DOHH2 (cell line): ENCODE results near the gene LMO2.

Experiments
- H3F3A ChIP-seq: fragments of 200-600 bp; sonication (generic), shearing (Covaris generic); 2 replicates; pipeline ENCODE4 v1.6.0; 2016; ENCODE audit warnings: antibody characterized with exemption, mild to moderate bottlenecking; ENCODE audit not compliant: control insufficient read depth, insufficient read depth
- H3K27ac ChIP-seq: fragments of 200-600 bp; sonication (generic); 2 replicates; pipeline ENCODE4 v1.5.1; 2014; ENCODE audit warnings: low read depth, mild to moderate bottlenecking, low read length, moderate library complexity
- H3K27me3 ChIP-seq: fragments of 200-600 bp; sonication (generic); 2 replicates; pipeline ENCODE4 v1.6.1; 2014; ENCODE audit warnings: mild to moderate bottlenecking, low read length, mixed read lengths; ENCODE audit not compliant: control insufficient read depth
- H3K36me3 ChIP-seq: fragments of 200-600 bp; sonication (generic); 2 replicates; pipeline ENCODE4 v1.6.1; 2014; ENCODE audit warnings: mild to moderate bottlenecking, low read length, moderate library complexity, mixed read lengths; ENCODE audit not compliant: control insufficient read depth
- H3K4me1 ChIP-seq: fragments of 200-600 bp; sonication (generic); 2 replicates; pipeline ENCODE4 v1.6.1; 2014; ENCODE audit warnings: mild to moderate bottlenecking, low read length, mixed read lengths; ENCODE audit not compliant: control insufficient read depth
- H3K4me2 ChIP-seq: fragments of 200-600 bp; sonication (generic); 2 replicates; pipeline ENCODE4 v1.6.0; 2014; ENCODE audit warnings: mild to moderate bottlenecking, low read length, moderate library complexity
- H3K4me3 ChIP-seq: fragments of 200-600 bp; sonication (generic); 2 replicates; pipeline ENCODE4 v1.5.1; 2014; ENCODE audit warnings: mild to moderate bottlenecking, low read length, mixed read lengths
- H3K79me2 ChIP-seq: fragments of 200-600 bp; sonication (generic); 2 replicates; pipeline ENCODE4 v1.6.1; 2014; ENCODE audit warnings: mild to moderate bottlenecking, low read length, mixed read lengths; ENCODE audit not compliant: control insufficient read depth
- H3K9me2 ChIP-seq: fragments of 200-600 bp; sonication (generic); replicated peaks from 2 replicates; pipeline ENCODE4 v1.6.1; 2014; ENCODE audit warnings: mild to moderate bottlenecking, low read length, mixed read lengths; ENCODE audit not compliant: control insufficient read depth
- H3K9me3 ChIP-seq: fragments of 200-600 bp; sonication (generic); 2 replicates; pipeline ENCODE4 v1.6.1; 2014; ENCODE audit warnings: antibody characterized with exemption, low read length, mixed read lengths; ENCODE audit not compliant: control insufficient read depth, insufficient read depth
- H4K20me1 ChIP-seq: fragments of 200-600 bp; sonication (generic); 2 replicates; pipeline ENCODE4 v1.6.0; 2014; ENCODE audit warnings: low read depth, mild to moderate bottlenecking, antibody characterized with exemption, low read length, moderate library complexity; ENCODE audit not compliant: control insufficient read depth, insufficient read depth
- EZH2phosphoT487 ChIP-seq: fragments of 200-600 bp; sonication (generic); IDR thresholded peaks from 2 replicates; pipeline ENCODE4 v1.6.1; 2017; ENCODE audit warnings: borderline replicate concordance, mild to moderate bottlenecking, antibody characterized with exemption, low read length, moderate library complexity, mixed read lengths
- TF ChIP-seq, protein P1 (sequence below): fragments of 200-600 bp; sonication (generic); IDR thresholded peaks from one replicate; pipeline ENCODE4 v1.5.1; 2014; ENCODE audit warnings: antibody characterized with exemption, mild to moderate bottlenecking, low read depth, low read length; ENCODE audit not compliant: poor library complexity, severe bottlenecking

LMO2 gene

DNA sequence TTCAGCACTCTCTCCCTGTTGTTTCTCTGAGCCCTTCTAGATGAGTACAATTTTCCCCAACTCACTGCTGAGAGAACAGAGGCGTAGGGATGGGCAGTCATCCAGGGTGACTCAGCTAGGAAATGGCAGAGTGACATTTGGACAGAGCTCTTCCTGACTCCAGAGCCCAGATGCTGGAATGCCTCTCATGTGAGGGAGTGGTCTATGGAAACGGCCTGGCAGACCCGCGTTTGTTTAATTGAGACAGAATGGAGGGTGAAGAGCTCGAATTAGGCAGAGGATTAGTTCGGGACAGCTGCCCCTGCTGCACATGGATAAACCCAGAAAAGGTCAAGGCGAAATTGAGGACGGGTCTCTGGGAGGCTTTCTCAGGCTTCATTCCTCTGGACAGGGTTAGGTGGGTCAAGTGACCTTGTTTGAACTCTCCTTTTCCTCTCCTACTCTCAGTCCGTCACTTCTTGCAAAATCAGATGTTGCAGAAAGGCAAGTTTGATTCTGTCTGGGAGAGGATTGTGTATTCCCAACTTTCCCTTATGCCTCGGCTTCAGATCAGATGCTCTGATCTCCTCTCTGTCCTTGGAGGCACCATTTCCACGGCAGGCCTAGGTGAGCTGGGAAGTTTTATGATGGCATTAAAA, 7.6 kb upstream of the LMO2 start:
- no peaks in the 10 kb centered on the region for H3K9me3 ChIP-seq
- no peaks in the 10 kb centered on the region for H3K9me2 ChIP-seq
- H3K4me2 ChIP-seq, result peak overlapping the region; percentile 42
- no peak overlapping the region for H3K4me3 ChIP-seq
- no peaks in the 10 kb centered on the region for H4K20me1 ChIP-seq
- H3K36me3 ChIP-seq, result no peaks in the 10 kb centered on the region
- no peaks in the 10 kb centered on the region for H3K79me2 ChIP-seq
- TF ChIP-seq, protein P1, sequence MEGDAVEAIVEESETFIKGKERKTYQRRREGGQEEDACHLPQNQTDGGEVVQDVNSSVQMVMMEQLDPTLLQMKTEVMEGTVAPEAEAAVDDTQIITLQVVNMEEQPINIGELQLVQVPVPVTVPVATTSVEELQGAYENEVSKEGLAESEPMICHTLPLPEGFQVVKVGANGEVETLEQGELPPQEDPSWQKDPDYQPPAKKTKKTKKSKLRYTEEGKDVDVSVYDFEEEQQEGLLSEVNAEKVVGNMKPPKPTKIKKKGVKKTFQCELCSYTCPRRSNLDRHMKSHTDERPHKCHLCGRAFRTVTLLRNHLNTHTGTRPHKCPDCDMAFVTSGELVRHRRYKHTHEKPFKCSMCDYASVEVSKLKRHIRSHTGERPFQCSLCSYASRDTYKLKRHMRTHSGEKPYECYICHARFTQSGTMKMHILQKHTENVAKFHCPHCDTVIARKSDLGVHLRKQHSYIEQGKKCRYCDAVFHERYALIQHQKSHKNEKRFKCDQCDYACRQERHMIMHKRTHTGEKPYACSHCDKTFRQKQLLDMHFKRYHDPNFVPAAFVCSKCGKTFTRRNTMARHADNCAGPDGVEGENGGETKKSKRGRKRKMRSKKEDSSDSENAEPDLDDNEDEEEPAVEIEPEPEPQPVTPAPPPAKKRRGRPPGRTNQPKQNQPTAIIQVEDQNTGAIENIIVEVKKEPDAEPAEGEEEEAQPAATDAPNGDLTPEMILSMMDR, result no peak
- no peaks in the 10 kb centered on the region for H3K27me3 ChIP-seq
- no peak overlapping the region for H3K27ac ChIP-seq
- H3F3A ChIP-seq, result peaks cover 14% of the 10 kb centered on the region
- H3K4me1 ChIP-seq, result peaks cover 59% of the 10 kb centered on the region

DNA sequence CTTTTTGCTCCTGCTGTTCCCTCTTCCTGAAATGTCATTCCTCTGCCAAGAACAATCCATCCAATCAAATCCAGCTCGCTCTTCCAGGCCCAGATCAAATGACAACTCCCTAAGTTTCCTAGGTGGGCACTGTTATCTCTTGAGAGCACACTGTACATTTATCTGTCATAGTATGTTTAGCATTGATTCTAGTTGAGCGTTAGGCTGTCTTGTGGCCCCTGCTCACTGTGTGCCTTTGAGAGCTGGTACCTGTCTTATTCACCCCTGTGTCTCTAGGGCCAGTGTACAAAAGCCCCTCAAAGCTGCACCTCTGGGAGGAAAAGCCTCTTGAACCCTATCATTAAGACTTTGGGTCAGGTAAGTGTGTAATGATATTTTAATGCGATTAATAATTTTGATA, 7.1 kb upstream of the LMO2 start:
- no peaks in the 10 kb centered on the region for H3K36me3 ChIP-seq
- no peak overlapping the region for H3K4me3 ChIP-seq
- TF ChIP-seq, protein P1, result no peak
- no peak for TF ChIP-seq EZH2phosphoT487
- peaks cover 15% of the 10 kb centered on the region for H3F3A ChIP-seq
- H3K27me3 ChIP-seq, result no peaks in the 10 kb centered on the region
- H3K9me2 ChIP-seq, result no peaks in the 10 kb centered on the region
- H3K4me1 ChIP-seq, result peaks cover 64% of the 10 kb centered on the region
- H3K79me2 ChIP-seq, result no peaks in the 10 kb centered on the region
- no peak overlapping the region for H3K4me2 ChIP-seq
- no peak overlapping the region for H3K27ac ChIP-seq
- H4K20me1 ChIP-seq, result no peaks in the 10 kb centered on the region
- H3K9me3 ChIP-seq, result no peaks in the 10 kb centered on the region

DNA sequence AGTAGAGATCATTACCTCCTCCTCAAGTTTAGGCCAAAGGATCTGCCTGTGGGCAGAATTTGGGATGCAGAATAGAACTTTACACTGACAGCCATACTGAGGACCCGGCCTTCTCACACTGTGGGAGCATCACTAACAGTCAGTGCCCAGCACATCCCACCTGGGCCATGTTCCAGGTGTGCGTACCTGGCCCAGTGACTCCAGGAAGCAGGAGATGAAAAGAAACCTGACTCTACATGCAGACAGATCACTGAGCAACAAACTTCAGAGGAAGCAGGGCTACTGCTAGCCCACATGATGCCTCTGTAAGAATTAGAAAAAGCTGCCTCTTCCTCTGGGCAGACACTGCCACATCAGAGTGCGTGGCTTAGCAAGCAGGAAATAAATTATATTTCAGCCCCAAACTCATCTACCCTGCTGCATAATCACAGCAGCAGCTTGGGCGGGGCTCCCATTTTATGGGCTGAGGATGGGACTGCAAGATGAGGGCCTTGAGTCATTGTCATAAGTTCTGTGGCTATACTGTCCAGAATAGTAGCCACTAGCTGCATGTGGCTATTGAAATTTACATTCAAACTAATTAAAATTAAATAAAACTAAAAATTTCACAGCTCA, 6.0 kb upstream of the LMO2 start:
- H3F3A ChIP-seq, result peaks cover 15% of the 10 kb centered on the region
- 0 out of 2 replicates have a peak overlapping the region, but pooled peaks have one; percentile 6 for H3K4me2 ChIP-seq
- H3K9me2 ChIP-seq, result no peaks in the 10 kb centered on the region
- H3K79me2 ChIP-seq, result no peaks in the 10 kb centered on the region
- TF ChIP-seq EZH2phosphoT487, result no peak
- TF ChIP-seq, protein P1, result no peak
- peak overlapping the region; percentile 2 for H3K27ac ChIP-seq
- H3K4me3 ChIP-seq, result no peak overlapping the region
- H3K27me3 ChIP-seq, result no peaks in the 10 kb centered on the region
- peaks cover 75% of the 10 kb centered on the region for H3K4me1 ChIP-seq
- no peaks in the 10 kb centered on the region for H4K20me1 ChIP-seq
- H3K9me3 ChIP-seq, result no peaks in the 10 kb centered on the region
- no peaks in the 10 kb centered on the region for H3K36me3 ChIP-seq
